ENCODE measurements around the gene KEL.

The KEL gene

GRCh38 chr7:142896741-142897379 lies 65.3 kb downstream of the KEL start:
- no peak for DNase-seq

GRCh38 chr7:142896151-142896550 lies 66.0 kb downstream of the KEL start:
- no peak for DNase-seq

- no peak for DNase-seq
Observed at GRCh38 chr7:142894985-142895593, 67.1 kb downstream of the KEL start.

GRCh38 chr7:142894112-142894984 lies 67.8 kb downstream of the KEL start:
- no peak for DNase-seq

GRCh38 chr7:142892951-142893350 lies 69.2 kb downstream of the KEL start:
- no peak for DNase-seq

- no peak for DNase-seq
Observed at GRCh38 chr7:142891490-142892082, 70.6 kb downstream of the KEL start.

All from activated naive CD4-positive, alpha-beta T cell (primary cell).